GM12874 (cell line): ENCODE measurements around the gene TSPEAR.
"Not testable (repeated sequence)": the region's sequence is repeated elsewhere in the genome, so short reads cannot be mapped to it uniquely, and the experiment has no call there.

ENCODE experiments used
- CTCF ChIP-seq: IDR thresholded peaks from 2 replicates; pipeline ENCODE4 v1.5.1; 2011; ENCODE audit warnings: low read depth, mild to moderate bottlenecking, control low read depth, low read length, moderate library complexity; ENCODE audit not compliant: insufficient read depth

Gene TSPEAR

GRCh38 chr21:44576025-44576420, 135.3 kb downstream of the TSPEAR start:
- no peak for TF ChIP-seq CTCF

GRCh38 chr21:44575307-44576024, 135.9 kb downstream of the TSPEAR start:
- no peak for TF ChIP-seq CTCF

- TF ChIP-seq CTCF, result no peak
Observed at GRCh38 chr21:44574457-44575306, 136.7 kb downstream of the TSPEAR start.

GRCh38 chr21:44573630-44574456, 137.5 kb downstream of the TSPEAR start, which contains the start of gene KRTAP10-4:
Gene KRTAP10-4 (plus strand): TSS chr21:44573729. CDS start chr21:44573759, 30 bp downstream.
- TF ChIP-seq CTCF, result not testable (repeated sequence)

- TF ChIP-seq CTCF, result no peak
Observed at GRCh38 chr21:44572959-44573583, 138.3 kb downstream of the TSPEAR start.

GRCh38 chr21:44571844-44572782, 139.3 kb downstream of the TSPEAR start:
- no peak for TF ChIP-seq CTCF
